GDM1 (cell line): ENCODE results near the gene COQ2.

Source experiments
- DNase-seq: peaks from one replicate; lab custom pipeline; 2025; lab: John Stamatoyannopoulos, UW

Gene COQ2

GRCh38 chr4:83216959-83217683 is 67.5 kb downstream of the COQ2 start:
- DNase-seq, result no peak

GRCh38 chr4:83214079-83214478 is 70.5 kb downstream of the COQ2 start:
- DNase-seq, result no peak
